ENCODE data around the gene EHD4.
A peak's percentile ranks its signal among the peaks of the same experiment; 100 is the strongest.

The EHD4 gene

GRCh38 chr15:41915255-41915994, 56.9 kb downstream of the EHD4 start:
- no peak for DNase-seq

- no peak for DNase-seq
These were observed 57.9 kb downstream of the EHD4 start for GRCh38 chr15:41914411-41914810.

- no peak for DNase-seq
These were observed 59.1 kb downstream of the EHD4 start for GRCh38 chr15:41913256-41913655.

- no peak for DNase-seq
These were observed 60.5 kb downstream of the EHD4 start for GRCh38 chr15:41911691-41912345.

- no peak for DNase-seq
These were observed 63.5 kb downstream of the EHD4 start for GRCh38 chr15:41908736-41909461.

- DNase-seq: no peak
These were observed 65.2 kb downstream of the EHD4 start for GRCh38 chr15:41907141-41907540.

- DNase-seq: no peak
These were observed 65.7 kb downstream of the EHD4 start for GRCh38 chr15:41906608-41907007.

GRCh38 chr15:41905036-41905793, 67.1 kb downstream of the EHD4 start:
- DNase-seq: no peak

GRCh38 chr15:41904541-41905005, 67.8 kb downstream of the EHD4 start:
- peak; percentile 19 for DNase-seq

GRCh38 chr15:41903782-41904181, 68.6 kb downstream of the EHD4 start:
- DNase-seq: no peak

GRCh38 chr15:41901431-41901830, 70.9 kb downstream of the EHD4 start:
- DNase-seq: no peak

GRCh38 chr15:41900526-41901380, 71.6 kb downstream of the EHD4 start:
- no peak for DNase-seq

- no peak for DNase-seq
These were observed 72.4 kb downstream of the EHD4 start for GRCh38 chr15:41899854-41900442.

- DNase-seq: no peak
These were observed 75.0 kb downstream of the EHD4 start for GRCh38 chr15:41897363-41897799.

GRCh38 chr15:41896566-41896965, 75.8 kb downstream of the EHD4 start:
- no peak for DNase-seq

GRCh38 chr15:41895957-41896356, 76.4 kb downstream of the EHD4 start:
- no peak for DNase-seq

- no peak for DNase-seq
These were observed 76.9 kb downstream of the EHD4 start for GRCh38 chr15:41895491-41895890.

GRCh38 chr15:41894791-41895463, 77.4 kb downstream of the EHD4 start:
- DNase-seq: no peak

- no peak for DNase-seq
These were observed 78.0 kb downstream of the EHD4 start for GRCh38 chr15:41894251-41894790.

- no peak for DNase-seq
These were observed 78.7 kb downstream of the EHD4 start, which contains the start of gene SPTBN5 for GRCh38 chr15:41893422-41894250. SPTBN5 (minus strand) TSS chr15:41894053; CDS start chr15:41893497, 556 bp downstream.
